ENCODE data around the gene PANX2. TPM values are rescaled to one million over a fixed set of nuclear protein-coding genes. Genes with fewer than 3 reads are reported as not detected.

The PANX2 gene
- total and polyA plus RNA-seq, 4 donors, result 0.62 to 1.4 (median 1.1) TPM

- DNase-seq, result no peak
- 89 to 90% methylated on average over 14 of the region's 14 CpGs for WGBS, 2 donors
- H3K27me3 ChIP-seq (ENCODE audit: control insufficient read depth in 1 of 2, insufficient read depth in 2 of 2, low read length in 1 of 2), result no peaks in the 10 kb centered on the region
- peaks cover 0 to 5% of the 10 kb centered on the region in 2 donors for H3K36me3 ChIP-seq (ENCODE audit: control insufficient read depth in 1 of 2, insufficient read depth in 2 of 2, low read length in 1 of 2)
- intact Hi-C loops (cut with DNase I), result no loop called here
- H3K4me1 ChIP-seq (ENCODE audit: control insufficient read depth in 1 of 2, insufficient read depth in 2 of 2, low read length in 2 of 2), result no peaks in the 10 kb centered on the region
- H3K27ac ChIP-seq (ENCODE audit: low read depth in 1 of 2, low read length in 2 of 2), result no peak overlapping the region
- H3K4me3 ChIP-seq (ENCODE audit: low read length in 2 of 2), result no peak overlapping the region
- ATAC-seq (ENCODE audit: low FRiP score), result no peak
- H3K9me3 ChIP-seq (ENCODE audit: control insufficient read depth, low read length), result no peaks in the 10 kb centered on the region
Measured at GRCh38 chr22:50211147-50211546, 40.6 kb downstream of the PANX2 start.

- H3K9me3 ChIP-seq (ENCODE audit: control insufficient read depth, low read length), result no peaks in the 10 kb centered on the region
- no peak overlapping the region for H3K4me3 ChIP-seq (ENCODE audit: low read length in 2 of 2)
- no peaks in the 10 kb centered on the region for H3K27me3 ChIP-seq (ENCODE audit: control insufficient read depth in 1 of 2, insufficient read depth in 2 of 2, low read length in 1 of 2)
- WGBS, 2 donors, result 96 to 98% methylated on average over 9 of the region's 9 CpGs
- peaks cover 0 to 14% of the 10 kb centered on the region in 2 donors for H3K36me3 ChIP-seq (ENCODE audit: control insufficient read depth in 1 of 2, insufficient read depth in 2 of 2, low read length in 1 of 2)
- no peak for DNase-seq
- ATAC-seq (ENCODE audit: low FRiP score), result no peak
- H3K27ac ChIP-seq (ENCODE audit: low read depth in 1 of 2, low read length in 2 of 2), result no peak overlapping the region
- intact Hi-C loops (cut with DNase I), result no loop called here
- no peaks in the 10 kb centered on the region for H3K4me1 ChIP-seq (ENCODE audit: control insufficient read depth in 1 of 2, insufficient read depth in 2 of 2, low read length in 2 of 2)
Measured at GRCh38 chr22:50213263-50213662, 42.7 kb downstream of the PANX2 start.

GRCh38 chr22:50215297-50216054 is 44.9 kb downstream of the PANX2 start:
- no peaks in the 10 kb centered on the region for H3K4me1 ChIP-seq (ENCODE audit: control insufficient read depth in 1 of 2, insufficient read depth in 2 of 2, low read length in 2 of 2)
- intact Hi-C loops (cut with DNase I), result no loop called here
- peaks cover 0 to 18% of the 10 kb centered on the region in 2 donors for H3K36me3 ChIP-seq (ENCODE audit: control insufficient read depth in 1 of 2, insufficient read depth in 2 of 2, low read length in 1 of 2)
- DNase-seq, result peak in 1 of 2 donors; percentile 49
- H3K27me3 ChIP-seq (ENCODE audit: control insufficient read depth in 1 of 2, insufficient read depth in 2 of 2, low read length in 1 of 2), result no peaks in the 10 kb centered on the region
- 76 to 84% methylated on average over 13 to 17 of the region's 17 CpGs for WGBS, 2 donors
- no peak for ATAC-seq (ENCODE audit: low FRiP score)
- H3K4me3 ChIP-seq (ENCODE audit: low read length in 2 of 2), result no peak overlapping the region
- H3K27ac ChIP-seq (ENCODE audit: low read depth in 1 of 2, low read length in 2 of 2), result no peak overlapping the region
- H3K9me3 ChIP-seq (ENCODE audit: control insufficient read depth, low read length), result no peaks in the 10 kb centered on the region

GRCh38 chr22:50216055-50216683 is 45.6 kb downstream of the PANX2 start:
- WGBS, 2 donors, result 83 to 85% methylated on average over 15 of the region's 15 CpGs
- ATAC-seq (ENCODE audit: low FRiP score) (no peak), DNase-seq (peak in 1 of 2 donors; percentile 51)
- Histone ChIP-seq H3K4me3 (ENCODE audit: low read length in 2 of 2) (no peak overlapping the region), H3K4me1 (ENCODE audit: control insufficient read depth in 1 of 2, insufficient read depth in 2 of 2, low read length in 2 of 2) (no peaks in the 10 kb centered on the region), H3K9me3 (ENCODE audit: control insufficient read depth, low read length) (no peaks in the 10 kb centered on the region), H3K36me3 (ENCODE audit: control insufficient read depth in 1 of 2, insufficient read depth in 2 of 2, low read length in 1 of 2) (peaks cover 0 to 16% of the 10 kb centered on the region in 2 donors), H3K27ac (ENCODE audit: low read depth in 1 of 2, low read length in 2 of 2) (no peak overlapping the region), H3K27me3 (ENCODE audit: control insufficient read depth in 1 of 2, insufficient read depth in 2 of 2, low read length in 1 of 2) (no peaks in the 10 kb centered on the region)
- intact Hi-C loops (cut with DNase I), result no loop called here

- Histone ChIP-seq H3K27me3 (ENCODE audit: control insufficient read depth in 1 of 2, insufficient read depth in 2 of 2, low read length in 1 of 2) (no peaks in the 10 kb centered on the region), H3K27ac (ENCODE audit: low read depth in 1 of 2, low read length in 2 of 2) (no peak overlapping the region), H3K4me1 (ENCODE audit: control insufficient read depth in 1 of 2, insufficient read depth in 2 of 2, low read length in 2 of 2) (no peaks in the 10 kb centered on the region), H3K4me3 (ENCODE audit: low read length in 2 of 2) (no peak overlapping the region), H3K9me3 (ENCODE audit: control insufficient read depth, low read length) (no peaks in the 10 kb centered on the region), H3K36me3 (ENCODE audit: control insufficient read depth in 1 of 2, insufficient read depth in 2 of 2, low read length in 1 of 2) (peaks cover 0 to 16% of the 10 kb centered on the region in 2 donors)
- ATAC-seq (ENCODE audit: low FRiP score) (no peak), DNase-seq (peak in 1 of 2 donors; percentile 33)
- 94% methylated on average over 51 to 57 of the region's 57 CpGs for WGBS, 2 donors
- intact Hi-C loops (cut with DNase I), result no loop called here
Measured at GRCh38 chr22:50216684-50217520, 46.4 kb downstream of the PANX2 start.

GRCh38 chr22:50217543-50218152 is 47.1 kb downstream of the PANX2 start:
- Histone ChIP-seq H3K4me3 (ENCODE audit: low read length in 2 of 2) (no peak overlapping the region), H3K27me3 (ENCODE audit: control insufficient read depth in 1 of 2, insufficient read depth in 2 of 2, low read length in 1 of 2) (no peaks in the 10 kb centered on the region), H3K27ac (ENCODE audit: low read depth in 1 of 2, low read length in 2 of 2) (no peak overlapping the region), H3K36me3 (ENCODE audit: control insufficient read depth in 1 of 2, insufficient read depth in 2 of 2, low read length in 1 of 2) (peaks cover 0 to 12% of the 10 kb centered on the region in 2 donors), H3K9me3 (ENCODE audit: control insufficient read depth, low read length) (no peaks in the 10 kb centered on the region), H3K4me1 (ENCODE audit: control insufficient read depth in 1 of 2, insufficient read depth in 2 of 2, low read length in 2 of 2) (no peaks in the 10 kb centered on the region)
- ATAC-seq (ENCODE audit: low FRiP score) (no peak), DNase-seq (peak in 1 of 2 donors; percentile 40)
- 81 to 87% methylated on average over 20 to 21 of the region's 21 CpGs for WGBS, 2 donors
- intact Hi-C loops (cut with DNase I), result no loop called here

- Histone ChIP-seq H3K4me3 (ENCODE audit: low read length in 2 of 2) (no peak overlapping the region), H3K27ac (ENCODE audit: low read depth in 1 of 2, low read length in 2 of 2) (no peak overlapping the region), H3K9me3 (ENCODE audit: control insufficient read depth, low read length) (no peaks in the 10 kb centered on the region), H3K27me3 (ENCODE audit: control insufficient read depth in 1 of 2, insufficient read depth in 2 of 2, low read length in 1 of 2) (no peaks in the 10 kb centered on the region), H3K4me1 (ENCODE audit: control insufficient read depth in 1 of 2, insufficient read depth in 2 of 2, low read length in 2 of 2) (no peaks in the 10 kb centered on the region), H3K36me3 (ENCODE audit: control insufficient read depth in 1 of 2, insufficient read depth in 2 of 2, low read length in 1 of 2) (peaks cover 0 to 12% of the 10 kb centered on the region in 2 donors)
- 85 to 87% methylated on average over 43 of the region's 43 CpGs for WGBS, 2 donors
- peak in 1 of 2 donors; percentile 47 for DNase-seq
- intact Hi-C loops (cut with DNase I), result no loop called here
- no peak for ATAC-seq (ENCODE audit: low FRiP score)
Measured at GRCh38 chr22:50218153-50218995, 47.8 kb downstream of the PANX2 start.

All from aorta (tissue), 5 donors.